Endodermal cell (in vitro differentiated cells): ENCODE measurements around the gene DPF3. TPM values are rescaled to one million over a fixed set of nuclear protein-coding genes. Genes with fewer than 3 reads are reported as not detected.

Experiments used
- DNase-seq: peaks from one replicate; pipeline ENCODE4 v3.0.0-alpha.2; 2017
- H3K27ac ChIP-seq: 2 replicates; pipeline ENCODE4 v1.5.1; 2013; ENCODE audit warnings: mild to moderate bottlenecking, low read depth, low read length, moderate library complexity
- H3K27me3 ChIP-seq: 2 replicates; pipeline ENCODE4 v1.6.1; 2013; ENCODE audit warnings: mild to moderate bottlenecking, low read length, moderate library complexity; ENCODE audit not compliant: insufficient read depth, control insufficient read depth, poor library complexity, severe bottlenecking
- H3K36me3 ChIP-seq: 2 replicates; pipeline ENCODE4 v1.7.0; 2013; ENCODE audit warnings: mild to moderate bottlenecking, low read length, moderate library complexity; ENCODE audit not compliant: control insufficient read depth, insufficient read depth
- H3K4me1 ChIP-seq: one replicate; pipeline ENCODE4 v1.7.0; 2013; ENCODE audit warnings: low read length; ENCODE audit not compliant: control insufficient read depth, insufficient read depth
- H3K4me3 ChIP-seq: 2 replicates; pipeline ENCODE4 v1.5.1; 2013; ENCODE audit warnings: mild to moderate bottlenecking, low read length, moderate library complexity
- H3K9ac ChIP-seq: 2 replicates; pipeline ENCODE4 v1.6.1; 2013; ENCODE audit warnings: mild to moderate bottlenecking, low read length, moderate library complexity; ENCODE audit not compliant: poor library complexity, severe bottlenecking; ENCODE audit errors: extremely low read depth
- H3K9me3 ChIP-seq: 2 replicates; pipeline ENCODE4 v1.6.1; 2013; ENCODE audit warnings: mild to moderate bottlenecking, low read length, moderate library complexity; ENCODE audit not compliant: control insufficient read depth
- H3K27ac Mint-ChIP-seq: 2 replicates; pipeline ENCODE4 v1.8.0; 2020; ENCODE audit warnings: mixed read lengths
- H3K27me3 Mint-ChIP-seq: 2 replicates; pipeline ENCODE4 v1.8.0; 2021; ENCODE audit warnings: mild to moderate bottlenecking, mixed read lengths; ENCODE audit not compliant: insufficient read depth
- H3K36me3 Mint-ChIP-seq: 2 replicates; pipeline ENCODE4 v1.8.0; 2020; ENCODE audit warnings: low read depth, mixed read lengths
- H3K4me1 Mint-ChIP-seq: 2 replicates; pipeline ENCODE4 v1.8.0; 2020; ENCODE audit warnings: mixed read lengths
- H3K4me3 Mint-ChIP-seq: 2 replicates; pipeline ENCODE4 v1.8.0; 2020; ENCODE audit warnings: mild to moderate bottlenecking, moderate library complexity, mixed read lengths
- H3K9me3 Mint-ChIP-seq: 2 replicates; pipeline ENCODE4 v1.8.0; 2020; ENCODE audit warnings: mild to moderate bottlenecking, mixed read lengths
- WGBS, 2 experiments: methylation state at CpG; one replicate each; pipeline versions ENCODE4 v1.1.5 to v1.1.7; 2013; ENCODE audit warnings: missing lambda C conversion rate in 2 of 2, mixed read lengths in 1 of 2; ENCODE audit not compliant: insufficient coverage in 1 of 2, insufficient read length in 1 of 2; 5-methylcytosine and 5-hydroxymethylcytosine counted together
- total RNA-seq, 2 donors: library from RNA; stranded (reverse); fragmentation: NEBNext Ultra II Directional in 1 of 2; extraction: Animal tissue kit (Norgen Biotek cat#: 25700) in 1 of 2; gene quantifications; 2 replicates in 1 of 2; 3 replicates in 1 of 2; pipeline ENCODE4 v1.2.1, GENCODE V29; 2021
- TF ChIP-seq, protein P1 (sequence below): fragments of 200-600 bp; sonication (generic); conservative IDR thresholded peaks from 2 replicates; pipeline ENCODE4 v1.5.0; 2021; ENCODE audit warnings: antibody characterized with exemption, mild to moderate bottlenecking

DPF3 gene
- total RNA-seq, 2 donors from 2014 or later: not detected

DNA sequence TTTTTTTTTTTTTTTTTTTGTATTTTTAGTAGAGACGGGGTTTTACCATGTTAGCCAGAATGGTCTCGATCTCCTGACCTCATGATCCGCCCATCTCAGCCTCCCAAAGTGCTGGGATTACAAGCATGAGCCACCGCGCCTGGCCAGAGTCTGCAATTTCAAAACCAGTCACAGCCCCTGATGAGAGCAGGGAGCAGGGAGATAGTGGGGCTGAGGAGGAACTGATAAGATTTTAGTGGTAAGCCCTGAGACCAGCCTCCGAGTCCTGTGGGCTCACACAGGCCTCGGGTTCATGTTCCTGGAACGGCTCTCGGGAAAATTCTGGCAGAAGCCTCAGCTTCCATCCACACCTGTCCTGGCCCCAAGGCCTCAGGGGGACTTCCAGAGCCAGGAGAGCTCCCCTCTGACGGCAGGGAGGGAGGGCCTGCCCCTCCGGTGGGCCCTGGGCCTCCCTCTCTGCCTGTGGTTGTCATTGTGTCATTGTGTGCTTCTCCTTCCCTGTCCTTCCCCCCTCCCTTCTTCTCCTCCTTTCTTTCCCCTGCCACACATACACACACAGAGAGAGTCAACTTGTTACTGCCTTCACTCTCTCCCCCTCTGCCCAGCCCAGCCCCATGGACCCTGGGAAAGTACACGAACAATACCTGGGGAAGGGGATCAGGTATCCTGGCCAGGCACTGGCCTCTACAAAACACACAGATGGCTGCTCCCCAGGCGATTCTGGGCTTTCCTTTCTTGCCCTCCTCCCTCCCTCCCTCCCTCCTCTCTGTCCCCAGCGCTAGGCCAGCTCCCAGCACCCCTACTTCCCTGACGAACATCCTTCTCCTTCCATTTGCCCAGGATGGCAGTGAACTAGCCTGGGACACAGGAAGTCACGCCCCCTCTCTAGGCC, 294.1 kb downstream of the DPF3 start:
- no peaks in the 10 kb centered on the region for H3K9me3 ChIP-seq
- no peaks in the 10 kb centered on the region for H3K36me3 Mint-ChIP-seq

GRCh38 chr14:72598306-72598705, 295.6 kb downstream of the DPF3 start:
- Mint-ChIP-seq H3K9me3 (no peaks in the 10 kb centered on the region), H3K36me3 (no peaks in the 10 kb centered on the region), H3K4me3 (no peak overlapping the region), H3K27ac (no peak overlapping the region), H3K27me3 (no peaks in the 10 kb centered on the region), H3K4me1 (peaks cover 19% of the 10 kb centered on the region)
- WGBS, 2 experiments: 88 to 100% methylated on average over 2 to 5 of the region's 5 CpGs
- H3K9me3 ChIP-seq: no peaks in the 10 kb centered on the region
- DNase-seq: no peak
- H3K9ac ChIP-seq: no peak overlapping the region
- H3K4me3 ChIP-seq: no peak overlapping the region
- TF ChIP-seq, protein P1, sequence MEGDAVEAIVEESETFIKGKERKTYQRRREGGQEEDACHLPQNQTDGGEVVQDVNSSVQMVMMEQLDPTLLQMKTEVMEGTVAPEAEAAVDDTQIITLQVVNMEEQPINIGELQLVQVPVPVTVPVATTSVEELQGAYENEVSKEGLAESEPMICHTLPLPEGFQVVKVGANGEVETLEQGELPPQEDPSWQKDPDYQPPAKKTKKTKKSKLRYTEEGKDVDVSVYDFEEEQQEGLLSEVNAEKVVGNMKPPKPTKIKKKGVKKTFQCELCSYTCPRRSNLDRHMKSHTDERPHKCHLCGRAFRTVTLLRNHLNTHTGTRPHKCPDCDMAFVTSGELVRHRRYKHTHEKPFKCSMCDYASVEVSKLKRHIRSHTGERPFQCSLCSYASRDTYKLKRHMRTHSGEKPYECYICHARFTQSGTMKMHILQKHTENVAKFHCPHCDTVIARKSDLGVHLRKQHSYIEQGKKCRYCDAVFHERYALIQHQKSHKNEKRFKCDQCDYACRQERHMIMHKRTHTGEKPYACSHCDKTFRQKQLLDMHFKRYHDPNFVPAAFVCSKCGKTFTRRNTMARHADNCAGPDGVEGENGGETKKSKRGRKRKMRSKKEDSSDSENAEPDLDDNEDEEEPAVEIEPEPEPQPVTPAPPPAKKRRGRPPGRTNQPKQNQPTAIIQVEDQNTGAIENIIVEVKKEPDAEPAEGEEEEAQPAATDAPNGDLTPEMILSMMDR: no peak
- no peaks in the 10 kb centered on the region for H3K27me3 ChIP-seq
- H3K4me1 ChIP-seq: no peaks in the 10 kb centered on the region
- no peaks in the 10 kb centered on the region for H3K36me3 ChIP-seq
- no peak overlapping the region for H3K27ac ChIP-seq

More for the DNA sequence above, 294.1 kb downstream of the DPF3 start:
- no peak overlapping the region for H3K27ac Mint-ChIP-seq
- TF ChIP-seq, protein P1: no peak
- Histone ChIP-seq H3K27ac (no peak overlapping the region), H3K9ac (no peak overlapping the region), H3K4me3 (no peak overlapping the region), H3K36me3 (no peaks in the 10 kb centered on the region), H3K27me3 (no peaks in the 10 kb centered on the region), H3K4me1 (no peaks in the 10 kb centered on the region)
- WGBS, 2 experiments: 75 to 82% methylated on average over 10 to 16 of the region's 16 CpGs
- no peaks in the 10 kb centered on the region for H3K27me3 Mint-ChIP-seq
- H3K4me1 Mint-ChIP-seq: peaks cover 19% of the 10 kb centered on the region
- H3K4me3 Mint-ChIP-seq: no peak overlapping the region
- no peak for DNase-seq
- H3K9me3 Mint-ChIP-seq: no peaks in the 10 kb centered on the region

GRCh38 chr14:72597252-72598233, 296.4 kb downstream of the DPF3 start:
- Mint-ChIP-seq H3K9me3 (no peaks in the 10 kb centered on the region), H3K4me3 (no peak overlapping the region), H3K27me3 (peaks cover 4% of the 10 kb centered on the region), H3K27ac (no peak overlapping the region), H3K4me1 (peaks cover 19% of the 10 kb centered on the region), H3K36me3 (no peaks in the 10 kb centered on the region)
- no peak for DNase-seq
- Histone ChIP-seq H3K36me3 (no peaks in the 10 kb centered on the region), H3K9ac (no peak overlapping the region), H3K4me3 (no peak overlapping the region), H3K4me1 (no peaks in the 10 kb centered on the region), H3K27ac (no peak overlapping the region), H3K27me3 (no peaks in the 10 kb centered on the region), H3K9me3 (no peaks in the 10 kb centered on the region)
- TF ChIP-seq, protein P1: no peak
- WGBS, 2 experiments: 82 to 84% methylated on average over 11 to 15 of the region's 16 CpGs
